Amniotic epithelial cell (primary cell): ENCODE measurements around the gene TRPM2.
"Not testable (repeated sequence)": the region's sequence is repeated elsewhere in the genome, so short reads cannot be mapped to it uniquely, and the experiment has no call there.

Experiments
- DNase-seq: peaks from one replicate; pipeline ENCODE4 v3.0.0-alpha.2; 2010; ENCODE audit warnings: low read depth

Gene TRPM2

DNA sequence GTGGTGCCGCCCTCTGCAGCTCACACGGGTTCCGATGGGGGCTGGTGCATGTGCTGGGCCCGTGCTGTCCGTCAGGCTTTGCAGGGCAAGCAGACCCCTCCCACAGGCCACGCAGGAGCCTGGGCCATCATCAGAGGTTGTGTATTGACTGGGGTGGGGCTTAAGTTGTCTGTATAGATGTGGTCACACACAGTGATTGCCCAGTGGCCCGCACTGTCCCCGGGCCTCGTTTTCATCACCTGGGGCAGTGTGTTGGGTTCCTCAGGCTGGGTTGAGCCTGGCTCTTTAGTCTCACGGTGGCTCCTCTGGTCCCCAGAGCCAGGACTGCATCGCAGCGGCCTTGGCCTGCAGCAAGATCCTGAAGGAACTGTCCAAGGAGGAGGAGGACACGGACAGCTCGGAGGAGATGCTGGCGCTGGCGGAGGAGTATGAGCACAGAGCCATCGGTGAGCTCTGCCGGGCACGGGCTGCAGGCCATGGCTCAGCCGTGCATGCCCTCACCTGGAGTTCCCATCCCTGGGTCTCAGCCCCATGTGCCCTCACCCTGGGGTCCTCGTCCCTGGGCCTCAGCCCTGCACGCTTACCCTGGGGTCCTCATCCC, 44.1 kb downstream of the TRPM2 start:
- no peak for DNase-seq

DNA sequence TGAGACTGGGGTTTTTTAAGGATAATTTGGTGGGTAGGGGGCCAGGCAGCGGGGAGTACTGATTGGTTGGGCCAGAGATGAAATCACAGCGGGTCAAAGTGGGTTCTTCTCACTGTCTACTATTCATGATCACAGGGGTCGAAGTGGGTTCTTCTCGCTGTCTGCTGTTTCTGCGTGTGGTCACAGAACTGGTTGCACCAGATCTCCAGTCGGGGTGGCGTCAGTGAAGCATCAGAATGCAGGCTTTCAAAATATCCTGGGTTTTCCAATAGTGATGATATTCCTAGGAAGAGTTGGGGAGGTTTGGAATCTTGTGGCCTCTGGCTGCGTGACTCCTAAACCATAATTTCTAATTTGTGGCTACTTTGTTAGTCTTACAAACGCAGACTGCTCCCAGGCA, 45.1 kb downstream of the TRPM2 start:
- no peak for DNase-seq

DNA sequence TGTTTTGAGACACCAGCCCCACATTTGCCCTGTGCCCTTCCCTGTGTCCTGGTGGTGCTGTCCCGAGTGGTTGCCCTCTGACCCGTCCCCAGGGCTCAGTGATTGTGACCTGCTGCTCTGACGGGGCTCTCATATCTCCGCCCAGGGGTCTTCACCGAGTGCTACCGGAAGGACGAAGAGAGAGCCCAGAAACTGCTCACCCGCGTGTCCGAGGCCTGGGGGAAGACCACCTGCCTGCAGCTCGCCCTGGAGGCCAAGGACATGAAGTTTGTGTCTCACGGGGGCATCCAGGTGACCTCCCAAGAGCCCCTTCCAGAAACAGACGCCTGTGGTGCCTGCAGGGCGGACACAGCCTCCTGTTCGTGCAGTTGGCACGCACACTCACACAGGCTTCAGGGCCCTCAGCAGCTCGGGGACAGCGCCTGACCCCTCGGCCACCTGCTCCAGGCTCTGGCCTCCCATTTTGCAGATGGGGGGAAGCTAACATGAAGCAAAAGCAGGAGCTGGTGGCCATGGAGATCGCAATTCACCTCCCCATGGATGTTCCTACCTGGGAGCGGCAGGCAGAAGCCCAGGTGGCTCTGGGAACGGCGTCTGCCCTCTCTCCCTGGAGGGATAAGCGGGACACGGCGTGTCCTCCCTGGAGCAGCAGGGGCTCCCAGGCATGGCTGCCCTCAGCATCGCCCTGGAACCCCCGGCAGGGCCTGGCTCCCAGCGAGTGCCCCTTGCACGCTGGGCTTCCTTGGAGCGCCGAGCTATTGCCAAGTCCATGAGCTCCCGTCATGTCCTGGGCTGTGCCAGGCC, 45.9 kb downstream of the TRPM2 start:
- DNase-seq = no peak

DNA sequence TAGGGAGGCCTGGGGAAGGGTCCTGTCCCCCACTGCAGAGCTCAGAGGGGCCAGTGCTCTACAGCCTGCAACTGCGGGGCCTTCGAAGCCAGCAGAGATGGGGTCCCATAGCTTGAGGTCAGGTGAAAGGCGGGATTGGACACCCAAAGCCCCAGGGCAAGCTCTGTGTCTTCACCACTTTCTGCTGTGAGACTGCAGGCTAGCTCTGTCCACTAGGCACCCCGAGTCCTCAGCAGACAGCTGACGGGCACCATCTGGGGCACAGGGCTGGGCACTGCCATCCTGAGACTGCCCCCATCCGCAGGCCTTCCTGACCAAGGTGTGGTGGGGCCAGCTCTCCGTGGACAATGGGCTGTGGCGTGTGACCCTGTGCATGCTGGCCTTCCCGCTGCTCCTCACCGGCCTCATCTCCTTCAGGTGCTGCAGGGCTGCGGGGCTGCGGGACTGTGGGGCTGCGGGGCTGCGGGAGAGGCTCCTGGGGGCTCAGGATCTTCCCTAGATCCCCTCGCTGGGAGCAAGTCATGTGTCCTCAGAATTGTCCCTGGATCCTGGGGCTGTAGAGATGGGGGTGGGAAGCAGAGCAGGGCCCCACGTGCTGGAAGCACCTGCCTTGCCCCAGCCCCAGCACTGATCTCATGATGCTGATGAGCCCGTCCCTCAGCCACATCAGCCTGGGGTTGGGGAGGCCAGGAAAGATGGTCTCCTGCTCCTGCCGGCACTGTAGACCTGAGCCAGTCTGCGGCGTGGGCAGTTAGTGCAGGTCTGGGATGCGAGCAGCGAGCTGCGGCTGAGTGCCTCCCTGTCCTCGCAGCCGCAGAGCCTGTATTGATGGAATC, 46.8 kb downstream of the TRPM2 start:
- no peak for DNase-seq

DNA sequence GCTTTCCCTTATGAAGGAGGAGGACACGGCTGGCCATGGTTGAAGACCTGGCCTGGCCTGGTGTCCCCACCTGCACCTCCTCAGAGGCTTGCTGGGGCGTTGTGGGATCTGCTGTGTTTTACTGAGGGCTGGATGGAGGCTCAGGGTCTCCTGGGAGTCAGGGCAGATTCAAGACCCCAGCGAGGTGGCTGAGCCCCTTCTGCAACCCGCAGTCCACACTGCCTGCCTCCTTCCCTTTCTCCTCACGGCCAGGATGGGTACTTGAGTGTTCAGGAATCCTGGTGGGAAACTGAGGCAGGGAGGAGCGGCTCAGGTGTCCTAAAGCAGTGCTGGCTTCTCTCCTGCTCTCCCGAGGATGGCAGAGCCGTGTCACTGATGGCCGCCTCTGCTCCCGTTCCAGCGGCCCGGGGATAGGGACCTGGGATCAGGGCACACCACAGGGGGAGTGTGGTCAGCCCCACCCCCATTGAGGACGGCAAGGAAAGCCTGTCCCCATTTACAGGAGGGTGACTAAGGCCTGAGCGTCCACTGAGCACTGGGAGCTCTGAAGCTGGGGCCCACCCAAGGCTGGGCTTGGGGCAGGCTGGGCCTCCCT, 47.5 kb downstream of the TRPM2 start:
- no peak for DNase-seq

DNA sequence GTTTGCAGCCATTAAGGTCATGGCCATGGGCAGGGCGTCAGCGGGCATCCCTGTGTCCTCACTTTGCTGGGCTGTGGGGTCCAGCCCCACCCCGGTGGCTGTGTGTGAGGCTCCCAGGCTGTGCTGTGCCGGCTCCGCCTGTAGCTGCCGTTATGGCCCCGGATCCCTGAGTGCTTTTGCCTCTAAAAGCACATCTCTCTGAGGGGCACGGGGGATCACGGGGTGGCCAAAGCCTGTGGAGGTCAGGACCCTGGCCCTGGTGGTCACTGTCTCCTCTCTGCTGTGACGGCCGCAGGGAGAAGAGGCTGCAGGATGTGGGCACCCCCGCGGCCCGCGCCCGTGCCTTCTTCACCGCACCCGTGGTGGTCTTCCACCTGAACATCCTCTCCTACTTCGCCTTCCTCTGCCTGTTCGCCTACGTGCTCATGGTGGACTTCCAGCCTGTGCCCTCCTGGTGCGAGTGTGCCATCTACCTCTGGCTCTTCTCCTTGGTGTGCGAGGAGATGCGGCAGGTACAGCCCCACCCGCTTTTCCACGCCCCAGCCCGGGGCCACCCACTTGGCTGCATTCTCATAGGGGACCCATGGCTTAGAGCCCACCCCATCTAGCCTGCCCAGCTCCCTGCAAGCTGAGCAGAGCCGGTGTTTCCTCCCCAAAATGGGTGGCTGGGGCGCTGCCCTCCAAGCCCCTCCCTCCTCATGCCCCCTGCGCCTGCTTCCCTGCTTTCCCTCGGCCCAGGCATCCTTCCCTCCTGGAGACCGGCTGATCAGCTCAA, 48.2 kb downstream of the TRPM2 start:
- DNase-seq = no peak

DNA sequence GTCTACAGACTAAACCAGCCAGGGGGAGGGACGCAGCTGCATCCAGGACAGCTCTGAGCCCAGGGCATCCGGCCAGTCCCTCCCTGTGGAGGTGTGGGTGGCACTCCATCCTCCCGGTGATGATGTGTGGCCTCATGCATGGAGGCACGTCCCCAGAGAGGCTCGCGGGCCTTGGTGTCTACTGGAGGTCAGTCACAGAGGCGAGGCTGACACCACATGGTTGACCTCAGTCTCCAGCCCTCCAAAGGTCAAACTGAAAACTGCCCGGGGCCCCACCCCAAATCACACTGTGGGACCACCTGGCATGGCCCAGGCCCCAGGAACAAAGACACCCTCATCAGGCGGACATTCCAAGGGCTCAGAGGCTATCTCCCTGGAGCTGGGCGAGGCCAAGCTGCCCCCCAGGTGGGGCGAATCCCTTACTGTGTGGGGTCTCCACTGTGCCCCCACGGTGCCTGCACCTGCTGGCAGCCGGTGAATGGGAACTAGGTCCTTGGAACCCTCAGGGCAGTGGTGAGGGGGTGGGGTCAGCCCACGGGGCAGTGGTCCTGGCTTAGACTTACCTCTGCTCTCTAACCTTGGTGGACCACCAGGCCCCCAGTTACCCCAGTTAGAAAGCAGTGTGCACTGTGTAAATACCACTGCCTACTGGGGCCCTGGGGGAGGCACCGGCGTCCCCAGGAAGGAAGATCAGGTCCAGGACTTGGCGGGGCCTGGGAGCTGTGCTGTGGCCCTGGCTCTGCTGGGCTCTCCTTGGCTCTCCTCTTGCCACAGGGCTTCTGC, 49.1 kb downstream of the TRPM2 start:
- no peak for DNase-seq

DNA sequence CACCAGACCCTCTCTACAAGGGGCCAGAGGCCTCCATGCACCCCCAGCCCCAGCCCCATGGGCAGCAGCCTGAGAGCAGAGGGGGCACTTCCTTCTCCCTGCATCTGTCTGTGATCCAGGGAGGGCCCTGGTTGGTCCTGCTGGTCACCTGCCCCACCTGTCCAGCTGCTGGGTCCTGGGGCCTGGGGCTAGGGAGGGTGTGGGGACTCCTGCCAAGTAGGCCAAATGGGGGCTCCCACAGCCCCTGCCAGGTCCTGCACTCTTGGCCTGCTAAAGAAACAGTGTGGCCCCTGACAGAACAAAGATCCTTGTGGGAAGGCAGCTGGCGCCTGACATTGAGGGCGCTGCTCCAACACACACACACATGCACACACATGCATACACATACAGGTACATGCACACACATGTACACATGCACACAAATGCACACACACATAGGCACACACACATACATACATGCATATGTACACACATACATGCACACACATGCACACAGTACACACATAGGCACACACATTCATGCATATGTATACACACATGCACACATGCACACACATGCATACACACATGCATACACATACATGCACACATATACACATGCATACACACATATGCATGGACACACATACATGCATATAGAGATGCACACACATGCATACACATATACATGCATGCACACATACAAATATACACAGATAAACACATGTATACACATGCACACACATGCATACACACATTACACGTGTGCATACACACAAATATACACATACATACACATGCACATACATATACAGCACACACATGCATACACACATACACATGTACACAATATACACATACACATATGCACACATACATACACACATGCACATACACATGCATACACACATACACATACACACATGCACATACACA, 49.9 kb downstream of the TRPM2 start:
- no peak for DNase-seq

DNA sequence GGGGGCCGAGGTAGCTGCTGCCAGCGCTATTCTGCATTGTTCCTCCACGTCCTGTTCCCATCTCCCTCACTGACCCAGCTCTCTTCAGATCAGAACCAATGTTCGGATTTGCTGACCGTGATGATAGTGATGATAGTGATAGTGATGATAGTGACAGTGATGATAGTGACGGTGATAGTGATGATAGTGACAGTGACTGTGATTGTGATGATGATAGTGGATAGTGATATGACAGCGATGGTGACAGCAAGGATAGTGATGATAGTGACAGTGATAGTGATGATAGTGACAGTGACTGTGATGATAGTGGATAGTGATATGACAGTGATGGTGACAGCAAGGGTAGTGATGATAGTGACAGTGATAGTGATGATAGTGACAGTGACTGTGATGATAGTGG, 51.1 kb downstream of the TRPM2 start:
- DNase-seq = not testable (repeated sequence)

DNA sequence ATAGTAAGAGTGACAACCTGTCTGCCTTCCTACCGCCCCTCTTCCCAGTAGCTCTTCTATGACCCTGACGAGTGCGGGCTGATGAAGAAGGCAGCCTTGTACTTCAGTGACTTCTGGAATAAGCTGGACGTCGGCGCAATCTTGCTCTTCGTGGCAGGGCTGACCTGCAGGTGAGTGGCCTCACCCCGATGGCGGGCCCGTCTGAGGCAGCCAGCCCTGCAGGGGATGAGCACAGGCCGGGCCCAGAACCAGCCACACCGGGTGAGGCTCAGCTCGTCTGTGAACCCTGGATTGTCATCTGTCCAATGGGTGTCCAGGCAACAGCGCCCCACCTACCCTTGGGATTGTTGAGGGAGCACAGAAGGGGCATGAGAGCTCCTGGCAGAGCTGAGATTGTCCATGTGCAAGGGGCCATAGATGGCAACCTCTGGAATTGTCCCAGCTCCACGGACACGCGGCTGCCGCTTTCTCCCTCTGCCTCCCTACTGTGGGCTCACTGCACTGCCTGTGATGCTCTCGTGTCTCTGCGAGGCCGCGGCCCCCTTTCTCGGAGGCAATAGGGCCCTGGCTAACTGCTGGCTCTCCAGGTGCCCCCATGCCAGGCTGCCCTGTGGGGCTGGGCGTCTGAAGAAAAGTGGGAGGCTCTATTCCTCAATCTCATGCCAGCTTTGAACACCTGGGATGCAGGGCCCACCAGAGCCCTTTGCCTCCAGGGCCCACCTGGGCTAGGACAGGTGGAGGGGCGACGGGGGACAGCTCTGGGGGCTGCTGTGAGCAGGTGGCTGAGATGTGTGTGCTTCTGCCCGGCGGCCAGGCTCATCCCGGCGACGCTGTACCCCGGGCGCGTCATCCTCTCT, 51.9 kb downstream of the TRPM2 start:
- DNase-seq = no peak

DNA sequence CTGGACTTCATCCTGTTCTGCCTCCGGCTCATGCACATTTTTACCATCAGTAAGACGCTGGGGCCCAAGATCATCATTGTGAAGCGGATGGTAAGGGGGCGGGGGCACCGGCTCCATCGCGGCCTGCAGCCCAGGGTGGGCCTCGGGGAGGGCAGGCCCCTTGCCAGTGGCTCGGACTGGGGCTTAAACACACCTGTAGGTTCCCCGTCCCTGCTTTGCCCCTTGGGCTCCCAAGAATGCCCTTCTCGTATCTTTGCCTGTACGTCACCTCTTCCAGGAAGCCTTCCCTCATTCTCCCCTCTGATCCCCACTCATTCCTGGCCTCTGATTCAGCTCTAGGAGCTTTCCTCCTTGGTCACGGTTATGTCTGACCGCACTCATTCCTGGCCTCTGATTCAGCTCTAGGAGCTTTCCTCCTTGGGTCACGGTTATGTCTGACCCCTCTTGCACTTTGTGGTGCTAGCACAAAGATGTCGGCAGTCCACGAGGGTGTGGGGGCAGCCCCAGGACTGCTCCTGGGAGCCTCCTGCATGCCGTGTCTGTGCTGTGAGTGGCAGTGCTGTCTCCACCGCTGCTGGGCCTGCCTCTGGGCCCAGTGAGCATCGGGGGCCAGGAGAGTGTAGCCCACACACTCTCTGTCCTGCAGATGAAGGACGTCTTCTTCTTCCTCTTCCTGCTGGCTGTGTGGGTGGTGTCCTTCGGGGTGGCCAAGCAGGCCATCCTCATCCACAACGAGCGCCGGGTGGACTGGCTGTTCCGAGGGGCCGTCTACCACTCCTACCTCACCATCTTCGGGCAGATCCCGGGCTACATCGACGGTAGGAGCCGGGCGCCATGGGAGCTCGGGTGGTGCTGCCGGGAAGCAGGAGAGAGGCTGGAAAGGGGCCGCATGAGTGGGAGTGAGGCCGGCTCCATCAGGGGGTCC, 52.8 kb downstream of the TRPM2 start:
- DNase-seq = peak; percentile 64

DNA sequence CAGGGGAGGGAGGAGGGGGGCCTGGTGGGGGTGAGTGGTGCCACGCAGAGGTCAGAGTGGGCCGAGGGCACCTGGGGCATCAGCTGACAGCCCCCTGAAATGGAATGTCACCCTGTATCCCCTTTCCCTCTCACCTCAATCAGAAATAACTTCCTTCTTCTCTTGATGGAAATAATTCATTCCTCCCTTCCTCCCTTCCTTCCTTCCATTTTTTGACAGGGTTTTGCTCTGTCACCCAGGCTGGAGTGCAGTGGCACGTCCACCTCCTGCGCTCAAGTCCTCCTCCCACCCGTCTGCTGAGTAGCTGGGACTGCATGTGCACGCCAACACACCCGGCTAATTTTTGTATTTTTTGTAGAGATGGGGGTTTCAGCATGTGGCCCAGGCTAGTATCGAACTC, 53.5 kb downstream of the TRPM2 start:
- DNase-seq = no peak

DNA sequence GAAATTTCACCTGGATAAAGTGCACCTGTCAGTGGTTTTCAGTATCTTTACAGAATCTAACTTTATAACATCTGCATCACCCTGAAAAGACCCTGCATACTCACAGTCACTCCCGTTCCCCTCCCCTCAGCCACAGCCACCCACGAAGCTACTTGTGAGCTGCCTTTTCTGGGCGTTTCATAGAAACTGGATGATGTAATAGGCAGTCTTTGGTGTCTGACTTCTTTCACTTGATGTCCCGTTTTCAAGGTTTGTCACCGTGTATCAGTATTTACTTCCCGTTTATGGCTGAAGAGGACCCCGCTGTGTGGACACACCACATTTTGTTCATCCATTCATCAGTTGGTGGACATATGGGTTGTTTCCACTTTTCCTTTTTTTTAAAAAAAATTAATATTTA, 54.1 kb downstream of the TRPM2 start:
- no peak for DNase-seq

DNA sequence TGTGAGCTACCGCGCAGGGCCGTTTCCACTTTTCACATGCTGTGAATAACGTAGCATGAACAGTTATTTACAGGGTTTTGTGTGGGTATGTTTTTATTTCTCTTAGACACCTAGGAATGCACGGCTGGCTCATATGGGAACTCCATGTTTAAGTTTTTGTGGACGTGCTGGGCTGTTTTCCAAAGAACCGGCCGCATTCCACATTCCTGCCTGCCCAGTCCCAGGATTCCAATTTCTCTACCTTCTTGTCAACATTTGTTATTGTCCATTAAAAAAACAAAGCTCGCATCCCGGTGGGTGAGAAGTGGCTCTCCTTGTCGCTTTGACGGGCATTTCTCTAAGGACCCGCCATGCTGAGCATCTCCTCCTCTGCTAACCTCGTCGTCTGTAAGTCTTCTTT, 54.8 kb downstream of the TRPM2 start:
- DNase-seq = no peak

DNA sequence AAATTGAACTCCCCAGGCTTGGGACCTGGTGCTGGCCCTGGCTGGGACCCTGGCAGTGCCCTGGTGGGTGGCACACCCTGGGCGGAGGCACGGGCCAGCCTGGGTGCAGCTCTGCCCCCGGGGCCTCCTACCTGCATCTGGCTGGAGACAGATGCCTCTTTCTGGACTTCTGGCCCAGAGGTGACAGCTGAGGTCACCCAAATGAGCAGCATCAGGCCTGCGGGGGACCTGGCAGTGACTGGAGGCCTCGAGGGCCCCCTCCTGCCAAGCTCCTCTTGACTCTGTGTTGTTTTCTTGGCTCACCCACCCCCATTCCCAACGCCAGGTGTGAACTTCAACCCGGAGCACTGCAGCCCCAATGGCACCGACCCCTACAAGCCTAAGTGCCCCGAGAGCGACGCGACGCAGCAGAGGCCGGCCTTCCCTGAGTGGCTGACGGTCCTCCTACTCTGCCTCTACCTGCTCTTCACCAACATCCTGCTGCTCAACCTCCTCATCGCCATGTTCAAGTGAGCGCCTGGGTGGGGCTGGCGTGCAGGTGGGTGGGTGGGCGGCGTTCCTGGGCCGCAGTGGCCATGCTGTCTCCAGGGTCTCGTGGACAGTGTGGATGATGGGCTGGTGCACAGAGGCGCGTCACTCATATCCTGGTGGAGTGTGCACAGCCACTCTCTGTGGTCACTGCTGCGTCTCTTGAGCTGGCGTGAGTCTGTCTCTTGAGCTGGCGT, 60.3 kb downstream of the TRPM2 start:
- no peak for DNase-seq

DNA sequence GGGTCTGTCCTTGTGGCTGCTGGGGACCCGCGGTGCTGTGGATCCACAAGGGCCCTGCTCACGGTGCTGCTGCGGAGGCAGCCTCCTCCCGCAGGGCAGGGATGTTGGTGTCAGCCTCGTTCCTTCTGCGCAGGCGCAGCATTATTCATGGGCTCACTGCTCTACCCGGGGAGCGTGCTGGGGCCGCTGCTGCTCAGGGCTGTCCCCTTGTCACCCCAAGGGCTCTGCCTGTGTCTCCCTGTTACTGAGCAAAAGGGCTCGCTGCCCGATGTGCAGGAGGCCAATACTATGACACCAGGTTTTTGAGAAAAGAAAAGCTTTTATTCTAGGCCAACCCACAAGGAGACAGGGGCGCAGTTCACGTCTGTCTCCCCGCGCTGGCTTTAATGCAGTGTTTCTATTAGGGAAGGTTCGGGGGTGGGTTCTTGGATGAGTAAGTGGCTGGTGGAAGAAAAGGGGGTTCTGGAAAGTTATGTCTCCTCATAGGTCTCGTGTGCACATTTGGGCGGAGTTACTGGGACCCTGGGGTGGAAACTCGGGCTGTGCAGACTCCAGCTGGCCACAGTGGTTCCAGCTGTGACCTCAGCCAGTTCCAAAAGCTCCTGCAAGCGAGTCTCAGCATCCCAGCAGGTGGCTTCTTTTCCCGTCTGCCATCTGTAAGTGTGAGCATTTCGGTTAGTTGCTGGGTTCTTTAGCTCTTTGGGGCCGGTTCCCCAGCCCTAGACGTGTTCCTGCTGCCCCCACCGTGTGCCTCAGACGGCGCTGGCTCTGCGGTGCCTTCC, 61.1 kb downstream of the TRPM2 start:
- no peak for DNase-seq
